ENCODE data around the gene CIP2A. TPM values are rescaled to one million over a fixed set of nuclear protein-coding genes. Genes with fewer than 3 reads are reported as not detected.

CIP2A gene
- total and polyA plus RNA-seq, 2 of the 8 experiments (the other 6 are each of a cell fraction or from before 2014, with no cell fraction given) = 11.9 to 38.0 TPM

DNA sequence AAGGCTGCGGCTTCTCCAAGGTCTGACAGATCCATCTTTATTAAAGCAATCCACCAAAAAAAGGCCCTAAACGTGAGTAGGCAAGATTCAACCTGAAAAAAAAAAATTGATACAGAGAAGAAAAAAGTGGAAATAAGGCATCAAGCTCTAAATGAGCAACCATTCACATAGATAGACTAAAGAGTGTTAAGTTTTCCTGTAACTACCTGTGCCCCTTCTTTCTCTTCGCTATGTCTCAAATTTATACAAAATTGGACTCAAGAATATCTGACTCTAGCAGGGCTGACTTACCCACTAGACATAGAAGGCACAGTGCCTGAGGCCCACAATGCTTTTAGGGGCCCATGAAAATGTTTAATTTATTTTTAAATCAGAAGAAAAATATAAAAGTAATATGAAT lies 78.7 kb downstream of the CIP2A start, which contains the start of gene MYH15:
Gene MYH15, minus strand, starts transcription at position 101 of the 400 bp plus-strand sequence. Its CDS starts 66 bp downstream, at position 35.
- no peak within 1 kb of the TSS for H3K56ac ChIP-seq (replicated peaks; ENCODE audit: insufficient read length, low read depth, low read length)
- H4K8ac ChIP-seq (ENCODE audit: extremely low read depth, insufficient read depth, low read length) = no peak within 1 kb of the TSS
- no peaks in the 10 kb centered on the region for H3K23me2 ChIP-seq (ENCODE audit: low read depth, low read length)
- 89% methylated on average over 3 of the region's 3 CpGs; no CpG with 5 or more reads in 1 of the 2 experiments for WGBS, 2 experiments (ENCODE audit: extremely low coverage in 1 of 2, insufficient coverage in 1 of 2, insufficient read length in 1 of 2, insufficient replicate concordance in 2 of 2, low coverage in 1 of 2, low lambda C conversion rate in 2 of 2, missing lambda C conversion rate in 1 of 2)
- H3K4me1 ChIP-seq (replicated peaks in 1 of 4; ENCODE audit: control insufficient read depth in 3 of 4, insufficient read depth in 4 of 4, low read length in 3 of 4) = no peaks in the 10 kb centered on the region
- FAIRE-seq (no peak), DNase-seq (ENCODE audit: low read depth in 1 of 2, low spot score in 2 of 2) (no peak)
- POLR2A ChIA-PET (ENCODE audit: partially characterized antibody) = no interaction called here
- no peak within 1 kb of the TSS for H2BK120ac ChIP-seq (replicated peaks; ENCODE audit: low read depth, low read length)
- H4K5ac ChIP-seq (ENCODE audit: insufficient read length, low read depth, low read length) = no peak within 1 kb of the TSS
- H2BK20ac ChIP-seq (ENCODE audit: low read length) = no peak within 1 kb of the TSS
- no peak within 1 kb of the TSS for H2BK5ac ChIP-seq (ENCODE audit: low read depth, low read length)
- H2AK5ac ChIP-seq (ENCODE audit: low read depth, low read length) = no peak within 1 kb of the TSS
- H3K36me3 ChIP-seq (ENCODE audit: control insufficient read depth in 2 of 4, insufficient read depth in 4 of 4, low read length in 3 of 4) = no peaks in the 10 kb centered on the region
- H3K27ac ChIP-seq (ENCODE audit: low read depth, low read length) = no peak within 1 kb of the TSS
- no peak within 1 kb of the TSS for H3K4me2 ChIP-seq (ENCODE audit: insufficient read depth in 1 of 2, low read depth in 2 of 2, low read length in 2 of 2)
- no peak within 1 kb of the TSS for H2AFZ ChIP-seq (ENCODE audit: low read length)
- H3K9me3 ChIP-seq (ENCODE audit: insufficient read depth in 2 of 2, low read depth in 1 of 2, low read length in 1 of 2) = no peaks in the 10 kb centered on the region
- H3K18ac ChIP-seq (ENCODE audit: extremely low read depth, low read length) = no peak within 1 kb of the TSS
- H3K14ac ChIP-seq (ENCODE audit: insufficient read length) = no peak within 1 kb of the TSS
- H3K4me3 ChIP-seq (ENCODE audit: extremely low read depth in 1 of 4, insufficient read depth in 2 of 4, low read depth in 3 of 4, low read length in 4 of 4) = no peak within 1 kb of the TSS
- CTCF ChIA-PET (ENCODE audit: partially characterized antibody) = interaction anchor here (1.1 kb wide), 1 partner anchor 33 kb away, joined by 3 read pairs; no protein-coding TSS in a partner anchor
- no peak within 1 kb of the TSS for H3K4ac ChIP-seq (replicated peaks; ENCODE audit: insufficient read length, low read depth, low read length)
- TF ChIP-seq SP2 (IDR thresholded peaks at IDR 0.05; ENCODE audit: low read length) = no peak
- H4K20me1 ChIP-seq (replicated peaks in 1 of 2; ENCODE audit: control insufficient read depth in 1 of 2, insufficient read depth in 2 of 2, low read length in 2 of 2) = no peaks in the 10 kb centered on the region
- H3K27me3 ChIP-seq (replicated peaks in 1 of 4; ENCODE audit: control insufficient read depth in 3 of 4, extremely low read depth in 1 of 4, insufficient read depth in 3 of 4, low read length in 3 of 4) = peaks cover 0 to 2% (median 0%) of the 10 kb centered on the region in 4 experiments; a peak in 1 of 7 replicates
- no peaks in the 10 kb centered on the region for H3K79me1 ChIP-seq (ENCODE audit: low read depth, low read length)
- H3K79me2 ChIP-seq (ENCODE audit: control insufficient read depth in 1 of 2, insufficient read depth in 2 of 2, low read length in 2 of 2) = no peaks in the 10 kb centered on the region
- no peak within 1 kb of the TSS for H2BK12ac ChIP-seq (ENCODE audit: low read depth, low read length)
- H4K91ac ChIP-seq (replicated peaks; ENCODE audit: insufficient read length, low read length) = no peak within 1 kb of the TSS
- no peak within 1 kb of the TSS for H2BK15ac ChIP-seq (ENCODE audit: low read length)
- no peak within 1 kb of the TSS for H3K23ac ChIP-seq (ENCODE audit: insufficient read length)
- H3K9ac ChIP-seq (replicated peaks in 1 of 4; ENCODE audit: extremely low read depth in 1 of 4, low read depth in 3 of 4, low read length in 3 of 4) = no peak within 1 kb of the TSS
